G401 (cell line): ENCODE data around the gene PSEN1. TPM values are rescaled to one million over a fixed set of nuclear protein-coding genes. Genes with fewer than 3 reads are reported as not detected.

Experiments used
- DNase-seq: peaks from one replicate; pipeline ENCODE4 v3.0.0-alpha.2; 2015; ENCODE audit warnings: low spot score
- in situ Hi-C: cut with HindIII; loops from 2 replicates; pipeline ENCODE4 v1.10.0; 2016; ENCODE audit warnings: low sequenced_read_pairs, mixed read lengths
- total RNA-seq: library from RNA; depleted of rRNA; stranded (reverse); fragments of >200 nt; shearing (Covaris generic); gene quantifications from 2 replicates; pipeline ENCODE4 v1.2.3, GENCODE V29; 2014

The PSEN1 gene
- total RNA-seq, 1 experiment from 2014 or later: 38.7 TPM

- no peak for DNase-seq
- in situ Hi-C loops: no loop called here
Measured at GRCh38 chr14:73249108-73249507, 112.8 kb downstream of the PSEN1 start.

DNA sequence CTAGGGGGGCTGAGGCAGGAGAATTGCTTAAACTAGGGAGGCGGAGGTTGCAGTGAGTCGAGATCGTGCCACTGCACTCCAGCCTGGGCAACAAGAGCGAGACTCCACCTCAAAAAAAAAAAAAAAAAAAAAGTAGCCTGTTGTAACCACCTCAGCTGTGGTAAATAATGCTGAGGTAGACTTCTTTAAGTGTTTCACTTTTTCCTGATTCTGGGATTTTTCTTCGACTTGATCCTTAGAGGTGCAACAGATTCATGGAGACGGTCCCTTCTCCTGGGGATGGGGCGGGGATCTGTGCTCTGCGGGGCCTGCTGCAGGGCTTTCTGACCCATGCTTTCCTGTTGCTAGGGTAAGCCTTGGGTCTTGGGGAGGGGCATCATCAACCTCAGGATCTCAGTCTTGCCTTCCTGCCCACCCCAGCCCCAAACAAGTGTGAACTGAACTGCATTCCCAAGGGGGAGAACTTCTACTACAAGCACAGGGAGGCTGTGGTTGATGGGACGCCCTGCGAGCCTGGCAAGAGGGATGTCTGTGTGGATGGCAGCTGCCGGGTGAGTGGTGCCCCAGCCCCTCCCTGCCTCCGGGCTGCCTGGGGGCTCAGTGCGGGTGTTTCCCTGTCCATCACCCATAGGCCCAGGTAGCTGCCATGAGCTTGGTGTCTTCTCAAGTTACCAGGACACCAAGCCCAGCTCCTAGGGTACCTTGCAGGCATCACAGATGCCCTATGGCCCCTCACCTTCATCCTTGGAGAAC lies 113.4 kb downstream of the PSEN1 start:
- DNase-seq: no peak
- in situ Hi-C loops: no loop called here

- in situ Hi-C loops: no loop called here
- no peak for DNase-seq
Measured at GRCh38 chr14:73250317-73250713, 114.0 kb downstream of the PSEN1 start.

DNA sequence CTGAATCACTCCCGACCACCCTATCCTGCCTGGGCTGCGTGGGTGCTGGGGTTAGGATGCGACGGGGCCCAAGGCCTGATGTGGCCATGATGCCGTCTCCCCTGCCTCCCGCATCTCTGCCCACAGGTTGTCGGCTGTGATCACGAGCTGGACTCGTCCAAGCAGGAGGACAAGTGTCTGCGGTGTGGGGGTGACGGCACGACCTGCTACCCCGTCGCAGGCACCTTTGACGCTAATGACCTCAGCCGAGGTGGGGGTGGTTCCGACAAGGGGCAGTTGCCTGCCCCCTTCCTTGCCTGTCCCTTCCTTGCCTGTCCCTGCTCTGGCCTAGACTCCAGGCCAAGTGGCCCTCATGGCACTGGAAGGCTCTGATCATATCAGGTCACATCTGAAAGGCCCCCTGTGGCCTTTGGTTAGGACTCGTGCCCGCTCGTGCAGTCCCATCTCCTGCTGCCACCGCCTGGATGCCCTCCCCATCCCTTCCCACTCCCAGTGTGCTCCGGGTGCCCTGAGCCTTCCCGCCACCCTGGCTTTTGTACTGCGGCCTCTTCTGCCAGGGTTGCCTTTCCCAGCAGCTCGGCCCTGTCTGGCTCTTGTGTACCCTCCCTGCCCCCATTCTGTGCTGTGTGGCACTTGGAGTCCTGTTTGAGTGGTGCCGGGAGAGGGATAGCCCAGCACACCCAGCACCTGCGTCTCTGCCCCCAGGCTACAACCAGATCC lies 114.6 kb downstream of the PSEN1 start:
- DNase-seq: no peak
- in situ Hi-C loops: no loop called here

DNA sequence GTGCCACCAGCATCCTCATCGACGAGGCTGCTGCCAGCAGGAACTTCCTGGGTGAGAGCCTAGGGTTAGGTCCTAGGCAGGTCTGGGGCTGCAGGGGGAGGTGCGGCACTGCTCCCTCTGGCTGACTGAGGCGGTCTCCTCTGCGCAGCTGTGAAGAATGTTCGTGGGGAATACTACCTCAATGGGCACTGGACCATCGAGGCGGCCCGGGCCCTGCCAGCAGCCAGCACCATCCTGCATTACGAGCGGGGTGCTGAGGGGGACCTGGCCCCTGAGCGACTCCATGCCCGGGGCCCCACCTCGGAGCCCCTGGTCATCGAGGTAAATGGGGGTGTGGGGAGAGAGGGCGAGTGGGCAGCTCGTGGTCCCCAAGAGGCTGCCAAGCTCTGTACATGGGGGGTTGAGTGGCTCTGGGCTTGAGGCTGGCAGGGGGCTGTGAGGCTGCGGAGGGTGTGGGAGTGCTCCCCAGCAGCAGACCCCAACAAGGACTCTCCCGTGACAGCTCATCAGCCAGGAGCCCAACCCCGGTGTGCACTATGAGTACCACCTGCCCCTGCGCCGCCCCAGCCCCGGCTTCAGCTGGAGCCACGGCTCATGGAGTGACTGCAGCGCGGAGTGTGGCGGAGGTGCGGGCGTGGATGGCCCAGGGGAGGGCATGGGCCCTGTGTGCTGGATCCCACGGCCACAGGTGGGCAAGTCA lies 115.4 kb downstream of the PSEN1 start:
- no peak for DNase-seq
- in situ Hi-C loops: no loop called here

DNA sequence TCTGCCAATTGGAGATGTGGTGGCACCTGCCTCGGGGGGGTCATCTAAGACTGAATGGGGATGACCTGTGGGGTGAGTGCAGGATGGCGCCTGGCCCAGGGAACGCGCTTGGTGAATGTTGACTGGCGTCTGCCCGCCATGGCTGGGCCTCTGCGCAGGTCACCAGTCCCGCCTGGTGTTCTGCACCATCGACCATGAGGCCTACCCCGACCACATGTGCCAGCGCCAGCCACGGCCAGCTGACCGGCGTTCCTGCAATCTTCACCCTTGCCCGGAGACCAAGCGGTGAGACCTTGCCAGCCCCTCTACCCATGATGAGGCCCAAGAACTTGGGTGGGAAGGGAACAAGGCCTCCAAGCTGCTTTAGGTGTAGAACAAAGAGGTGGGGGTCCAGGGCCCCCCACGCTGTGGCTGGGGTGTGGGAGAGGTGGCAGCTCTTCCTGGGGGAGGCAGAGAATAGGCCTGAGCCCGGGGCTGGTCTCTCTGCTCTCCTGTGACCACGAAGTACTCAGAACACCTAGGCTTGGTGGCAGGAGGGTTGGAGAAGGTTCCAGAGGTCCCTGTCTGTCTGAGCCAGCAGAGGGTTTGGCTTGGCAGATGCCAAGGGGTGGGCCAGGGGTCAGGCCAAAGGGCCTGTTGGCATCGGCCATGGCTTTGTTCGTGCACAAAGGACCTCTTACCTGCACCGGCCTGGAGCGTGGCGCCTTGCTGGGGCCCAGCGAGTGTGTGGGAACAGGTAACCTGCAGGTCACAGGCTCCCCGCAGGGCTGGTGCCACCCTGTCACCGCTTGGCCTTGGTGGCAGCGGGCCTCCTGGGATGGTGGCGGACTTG lies 116.4 kb downstream of the PSEN1 start:
- in situ Hi-C loops: no loop called here
- DNase-seq: no peak

DNA sequence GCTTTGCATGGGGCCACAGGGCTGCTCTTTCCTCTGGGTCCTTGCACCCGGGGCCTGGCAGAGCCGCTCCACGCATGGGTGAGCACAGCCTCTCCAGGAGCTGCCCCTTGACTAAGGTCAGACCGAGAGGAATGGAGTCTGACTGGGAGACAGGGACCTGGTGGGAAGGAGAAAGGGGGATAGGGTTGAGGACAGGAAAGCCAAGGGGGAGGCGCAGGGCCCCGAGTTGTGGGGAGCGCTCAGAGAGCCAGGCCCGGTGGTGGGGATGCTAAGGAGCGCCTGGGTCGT lies 117.0 kb downstream of the PSEN1 start:
- in situ Hi-C loops: no loop called here

GRCh38 chr14:73253721-73254120 lies 117.4 kb downstream of the PSEN1 start:
- in situ Hi-C loops: no loop called here
- DNase-seq: no peak

More for the DNA sequence above, 117.0 kb downstream of the PSEN1 start:
- DNase-seq: no peak

GRCh38 chr14:73254247-73255004 lies 118.1 kb downstream of the PSEN1 start:
- DNase-seq: no peak
- in situ Hi-C loops: no loop called here

DNA sequence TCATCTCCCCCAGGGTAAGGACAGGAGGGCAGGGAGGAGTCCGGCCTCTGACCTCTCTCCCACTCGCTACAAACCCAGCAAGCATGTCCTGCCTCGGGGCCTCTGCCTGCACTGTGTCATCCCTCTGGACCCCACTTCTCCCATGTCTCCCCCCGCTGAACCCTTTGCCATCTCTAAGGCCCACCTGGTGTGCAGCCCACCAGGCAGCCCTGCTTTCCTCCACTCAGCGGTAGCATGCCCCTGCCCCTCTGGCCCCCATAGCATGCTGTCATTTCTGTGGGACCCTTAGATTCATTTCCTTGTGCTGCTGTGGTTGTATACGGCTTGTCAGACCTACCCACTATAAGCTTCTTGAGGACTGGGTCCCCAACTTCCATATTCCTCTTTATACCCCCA lies 118.7 kb downstream of the PSEN1 start:
- in situ Hi-C loops: no loop called here
- no peak for DNase-seq

- DNase-seq: no peak
- in situ Hi-C loops: no loop called here
Measured at GRCh38 chr14:73255693-73256225, 119.5 kb downstream of the PSEN1 start.

- in situ Hi-C loops: no loop called here
- DNase-seq: no peak
Measured at GRCh38 chr14:73258076-73258475, 121.8 kb downstream of the PSEN1 start.

DNA sequence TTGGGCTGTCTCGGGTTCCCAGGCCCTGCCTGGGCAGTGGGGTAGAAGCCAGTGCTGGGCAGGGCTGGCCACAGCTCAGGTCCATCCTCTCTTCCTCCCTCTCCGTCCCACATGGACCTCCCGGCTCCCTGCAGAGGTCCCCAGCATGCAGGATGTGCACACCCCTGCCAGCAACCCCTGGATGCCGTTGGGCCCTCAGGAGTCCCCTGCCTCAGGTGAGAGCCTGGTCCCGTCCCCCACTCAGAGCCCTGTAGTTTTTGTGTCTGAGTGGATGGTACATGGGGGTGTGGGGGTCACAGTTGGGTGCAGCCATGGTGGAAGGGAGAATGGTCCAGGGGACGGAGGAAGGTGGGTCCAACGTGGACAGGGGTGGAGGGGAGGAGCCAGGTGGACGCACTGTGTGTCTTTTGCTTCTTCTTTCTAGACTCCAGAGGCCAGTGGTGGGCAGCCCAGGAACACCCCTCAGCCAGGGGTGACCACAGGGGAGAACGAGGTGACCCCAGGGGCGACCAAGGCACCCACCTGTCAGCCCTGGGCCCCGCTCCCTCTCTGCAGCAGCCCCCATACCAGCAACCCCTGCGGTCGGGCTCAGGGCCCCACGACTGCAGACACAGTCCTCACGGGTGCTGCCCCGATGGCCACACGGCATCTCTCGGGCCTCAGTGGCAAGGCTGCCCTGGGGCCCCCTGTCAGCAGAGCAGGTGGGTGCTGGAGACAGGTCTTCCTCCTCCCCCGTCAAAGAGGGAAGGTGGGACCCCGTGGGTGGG lies 122.7 kb downstream of the PSEN1 start:
- in situ Hi-C loops: no loop called here

DNA sequence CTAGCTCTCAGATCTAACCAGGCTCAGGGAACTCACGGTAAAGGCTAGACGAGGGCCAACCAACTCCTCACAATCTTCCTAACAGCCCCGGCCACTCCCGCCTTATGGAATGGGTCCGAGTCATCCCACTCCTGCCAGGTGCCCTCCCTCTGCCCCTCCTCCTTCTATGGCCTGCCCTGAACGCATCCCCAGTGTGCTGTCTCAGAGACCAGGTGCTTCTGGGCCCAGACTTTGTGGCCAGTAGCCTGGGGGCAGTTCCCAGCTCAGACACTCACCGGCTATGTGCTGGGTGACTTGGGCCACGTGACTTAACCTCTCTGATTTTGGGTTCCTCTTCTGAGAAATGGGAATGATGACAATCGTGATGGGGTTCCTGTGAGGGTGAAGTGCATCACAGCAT lies 123.5 kb downstream of the PSEN1 start:
- DNase-seq: no peak

More for the DNA sequence above, 122.7 kb downstream of the PSEN1 start:
- no peak for DNase-seq

DNA sequence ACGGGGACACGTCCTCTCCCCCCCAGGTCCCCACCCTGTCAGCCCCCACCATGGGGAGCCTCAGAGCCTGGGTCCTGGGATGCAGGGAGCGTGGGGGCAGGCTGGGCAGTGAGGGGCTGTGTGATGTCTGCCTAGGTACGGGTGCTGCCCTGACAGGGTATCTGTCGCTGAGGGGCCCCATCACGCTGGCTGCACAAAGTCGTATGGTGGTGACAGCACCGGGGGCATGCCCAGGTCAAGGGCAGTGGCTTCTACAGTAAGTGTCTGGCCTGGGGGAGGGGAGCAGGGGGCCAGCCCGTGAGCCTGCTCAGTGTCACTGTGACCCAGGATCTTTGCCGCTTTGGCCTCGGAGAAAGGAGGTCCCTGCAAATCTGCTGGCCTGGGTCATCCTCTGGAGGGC lies 124.3 kb downstream of the PSEN1 start:
- no peak for DNase-seq
- in situ Hi-C loops: no loop called here

More for the DNA sequence above, 123.5 kb downstream of the PSEN1 start:
- in situ Hi-C loops: no loop called here

DNA sequence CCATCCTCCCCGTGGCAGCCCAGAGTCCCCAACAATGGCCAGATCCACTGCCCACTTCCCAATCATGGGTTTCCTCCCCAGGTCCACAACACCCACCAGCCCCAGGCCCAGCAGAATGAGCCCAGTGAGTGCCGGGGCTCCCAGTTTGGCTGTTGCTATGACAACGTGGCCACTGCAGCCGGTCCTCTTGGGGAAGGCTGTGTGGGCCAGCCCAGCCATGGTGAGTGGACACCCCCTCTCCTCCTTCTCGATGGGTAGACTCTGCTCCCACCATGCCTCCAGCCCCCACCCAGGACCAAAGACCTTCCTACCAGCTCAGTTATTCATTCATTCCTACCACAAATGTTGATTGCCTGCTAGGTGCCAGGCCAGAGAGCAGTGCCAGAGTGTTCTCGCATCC lies 124.8 kb downstream of the PSEN1 start:
- DNase-seq: no peak
- in situ Hi-C loops: no loop called here

DNA sequence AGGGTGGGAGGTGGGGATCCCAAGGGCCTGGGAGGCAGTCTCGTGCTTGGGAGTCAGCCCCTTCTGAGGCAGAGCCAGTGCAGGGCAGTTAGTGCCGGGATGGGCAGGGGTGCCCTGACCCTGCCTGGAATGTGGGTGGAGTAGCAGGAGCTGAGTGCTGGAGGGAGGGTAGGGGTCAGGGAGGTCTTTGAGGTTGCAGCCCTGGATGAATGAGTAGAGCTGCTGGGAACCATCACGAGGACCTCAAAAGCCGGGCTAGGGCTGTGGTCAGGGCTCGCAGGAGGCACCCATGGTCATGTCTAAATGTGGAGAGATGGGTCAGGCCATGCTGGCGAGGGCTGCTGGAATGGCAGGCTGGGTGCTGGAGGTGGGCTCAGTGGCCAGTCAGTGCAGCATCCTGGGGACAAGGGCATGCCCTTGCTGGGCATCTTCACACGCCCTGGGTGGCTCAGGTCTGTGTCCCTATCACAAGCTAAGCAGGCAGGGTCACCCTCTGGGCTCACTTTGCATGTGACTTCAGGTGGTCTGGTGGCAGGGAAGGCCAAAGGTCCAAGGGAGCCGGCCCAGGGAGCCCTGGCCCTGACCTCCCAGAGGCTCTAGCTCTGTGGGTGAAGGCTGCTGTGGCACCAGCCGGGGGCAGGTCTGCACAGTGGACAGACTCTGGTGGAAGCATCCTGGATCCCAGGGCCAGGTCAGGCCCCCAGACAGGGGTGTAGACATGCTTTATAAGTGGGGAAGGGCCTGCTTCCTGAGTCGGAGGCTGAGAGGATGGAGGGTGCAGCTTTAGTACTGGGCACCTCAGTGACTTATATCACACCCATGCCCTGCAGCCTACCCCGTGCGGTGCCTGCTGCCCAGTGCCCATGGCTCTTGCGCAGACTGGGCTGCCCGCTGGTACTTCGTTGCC lies 125.5 kb downstream of the PSEN1 start:
- DNase-seq: no peak
- in situ Hi-C loops: no loop called here
